GM19099 (cell line): Measurements from ENCODE around the gene OPCML.

Source experiments
- POLR2A ChIP-seq: IDR thresholded peaks from 3 replicates; pipeline ENCODE4 v1.6.1; 2011; ENCODE audit warnings: low read depth; ENCODE audit not compliant: insufficient read length; ENCODE audit errors: extremely low read depth

OPCML gene

GRCh38 chr11:133549826-133550225, 17.5 kb upstream of the OPCML start:
- TF ChIP-seq POLR2A = no peak

GRCh38 chr11:133548641-133549040, 16.3 kb upstream of the OPCML start:
- no peak for TF ChIP-seq POLR2A

DNA sequence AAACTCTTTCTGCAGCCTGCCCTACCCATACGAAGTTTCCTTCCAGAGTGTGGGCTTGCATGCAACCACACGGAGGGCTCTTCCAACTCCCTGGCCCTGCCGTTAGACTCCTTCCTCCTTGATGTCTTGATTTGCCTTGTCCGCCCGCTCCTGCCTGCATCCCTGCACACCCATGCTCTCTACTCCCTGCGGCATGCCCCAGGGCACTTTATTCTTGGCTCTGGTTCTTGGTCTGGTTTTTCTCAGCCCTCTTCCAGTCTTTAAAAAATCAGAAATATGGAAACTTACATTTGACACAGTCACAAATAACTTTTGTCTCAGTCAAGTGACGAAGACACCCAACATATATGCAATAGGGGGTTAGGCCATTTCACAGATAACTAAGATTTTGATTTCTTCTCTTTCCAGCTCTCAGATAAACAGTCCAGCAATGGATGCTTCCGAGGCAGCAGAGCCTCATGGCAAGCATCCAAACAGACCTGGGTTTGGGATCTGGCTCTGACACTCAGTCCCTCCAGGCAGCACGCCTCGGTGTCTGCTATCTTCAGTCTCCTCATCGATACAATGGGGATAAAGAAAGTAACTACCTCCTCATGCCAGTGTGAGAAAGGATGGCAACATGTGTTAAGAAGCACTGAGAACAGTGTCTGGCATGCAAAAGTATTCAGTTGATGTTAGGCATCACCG, 15.7 kb upstream of the OPCML start:
- no peak for TF ChIP-seq POLR2A

- TF ChIP-seq POLR2A = no peak
Measured at GRCh38 chr11:133545199-133545803, 13.0 kb upstream of the OPCML start.

DNA sequence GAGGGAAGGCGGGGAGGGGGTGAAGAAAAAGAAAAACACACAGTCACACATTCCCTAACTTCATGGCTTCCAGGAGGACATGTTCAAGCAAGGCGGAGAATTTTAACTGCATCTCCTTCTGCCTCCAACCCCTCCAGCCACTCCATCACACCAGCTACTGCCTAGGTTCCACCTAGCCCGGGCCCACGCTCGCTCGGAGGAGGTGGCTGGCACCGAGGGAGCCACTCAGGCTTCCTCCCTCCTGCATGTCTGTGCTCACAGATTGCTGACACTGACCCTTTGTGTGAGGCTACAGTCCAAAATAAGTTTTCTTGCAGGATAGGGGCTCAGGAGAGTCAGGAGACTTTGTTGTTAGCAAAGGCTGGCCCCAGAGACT, 9.4 kb upstream of the OPCML start:
- TF ChIP-seq POLR2A = no peak

GRCh38 chr11:133541021-133541719, 8.9 kb upstream of the OPCML start:
- TF ChIP-seq POLR2A = no peak

GRCh38 chr11:133536198-133536597, 3.9 kb upstream of the OPCML start:
- no peak for TF ChIP-seq POLR2A

DNA sequence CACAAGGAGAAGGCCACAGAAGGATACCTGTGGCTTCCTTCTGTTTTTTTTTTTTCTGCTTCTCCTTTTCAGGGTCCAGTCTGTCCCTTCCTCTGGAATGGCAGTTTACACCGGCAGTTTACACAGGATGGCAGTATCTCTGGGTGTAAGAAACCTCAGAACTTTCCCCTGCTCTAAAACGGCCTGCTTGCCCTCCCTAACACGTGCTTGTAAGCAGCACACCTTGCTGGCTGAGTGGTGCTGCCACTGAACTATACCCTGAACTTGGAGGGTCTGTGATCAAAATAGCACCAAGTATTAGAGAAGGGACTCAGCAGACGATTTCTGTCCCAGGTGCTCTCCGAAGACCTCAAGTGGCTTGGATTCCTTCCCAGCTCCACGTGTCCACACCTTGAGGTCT, 904 bp upstream of the OPCML start:
- no peak for TF ChIP-seq POLR2A

DNA sequence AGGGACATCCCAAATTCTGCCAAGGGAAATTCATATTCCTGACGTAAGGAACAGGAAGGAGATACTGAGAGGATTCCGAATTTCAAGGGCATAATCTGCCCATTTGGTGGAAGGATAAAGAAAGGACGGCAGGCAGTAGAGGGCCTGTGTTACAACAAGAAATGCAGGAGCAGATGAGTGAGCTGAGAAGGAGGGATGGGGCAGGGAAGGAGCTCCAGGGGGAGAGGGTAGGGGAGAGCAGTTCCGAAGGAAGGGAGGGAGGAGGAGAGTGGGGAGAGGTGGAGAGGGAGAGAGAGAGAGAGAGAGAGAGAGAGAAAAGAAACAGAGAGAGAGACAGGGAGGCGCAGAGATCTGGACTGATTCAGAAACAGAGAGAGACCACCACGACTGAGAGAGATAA, 843 bp downstream of the OPCML start:
- no peak for TF ChIP-seq POLR2A

DNA sequence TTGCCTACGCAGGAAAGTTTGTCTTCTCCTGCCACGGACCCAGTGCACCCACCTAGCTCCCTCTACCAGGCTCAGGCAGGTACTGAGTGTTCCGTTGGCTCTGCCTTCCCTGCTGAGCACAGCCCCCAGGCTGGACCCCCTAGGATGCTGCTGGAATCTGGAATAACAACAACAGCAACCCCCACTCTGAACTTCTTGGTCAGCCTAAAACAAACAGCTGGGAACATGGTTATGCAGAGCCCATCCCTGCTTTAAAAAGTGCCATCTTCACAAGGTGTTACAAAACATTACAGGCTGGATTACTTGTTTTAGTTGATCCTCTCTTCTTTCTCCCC, 1.8 kb downstream of the OPCML start:
- no peak for TF ChIP-seq POLR2A

GRCh38 chr11:133529807-133530500, 2.3 kb downstream of the OPCML start:
- no peak for TF ChIP-seq POLR2A

DNA sequence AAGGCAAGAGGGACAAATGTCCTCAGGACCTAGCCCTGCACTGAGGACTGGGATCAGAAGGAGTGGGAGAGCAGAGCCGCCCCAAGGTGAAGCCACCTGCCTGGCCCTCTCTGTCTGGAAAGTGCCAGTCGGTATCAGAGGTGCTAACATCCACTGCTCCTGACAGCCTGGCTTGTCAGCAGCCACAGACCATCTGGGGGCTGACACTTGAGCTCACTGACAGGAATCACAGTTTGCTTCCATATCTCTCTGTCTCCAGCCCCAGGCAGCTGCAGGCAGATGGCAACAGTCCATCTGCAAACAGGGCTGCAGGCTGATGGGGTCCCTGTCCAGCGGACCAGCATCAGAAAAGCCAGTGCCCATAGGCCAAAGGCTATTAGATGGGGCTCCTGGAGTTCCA, 5.5 kb downstream of the OPCML start:
- no peak for TF ChIP-seq POLR2A

DNA sequence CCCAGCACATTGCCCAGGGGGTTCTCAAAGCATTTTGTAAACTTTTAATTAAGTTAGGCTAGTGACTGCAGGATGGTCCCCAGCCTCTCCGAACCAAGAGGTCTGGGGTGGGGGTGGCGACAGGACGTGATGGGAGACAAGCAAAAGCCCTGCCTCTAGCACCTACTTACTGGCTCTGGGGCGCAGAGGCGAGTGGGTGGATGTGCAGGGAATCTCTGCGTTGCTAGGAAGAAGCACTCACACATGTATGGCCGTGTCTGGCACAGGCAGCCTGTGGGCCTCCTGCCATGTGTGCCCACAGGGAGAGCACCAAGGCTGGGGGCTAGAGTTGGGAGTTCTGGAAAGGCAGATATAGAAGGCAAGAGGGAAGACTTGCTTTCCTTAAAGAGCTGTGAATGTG, 6.3 kb downstream of the OPCML start:
- TF ChIP-seq POLR2A = no peak

DNA sequence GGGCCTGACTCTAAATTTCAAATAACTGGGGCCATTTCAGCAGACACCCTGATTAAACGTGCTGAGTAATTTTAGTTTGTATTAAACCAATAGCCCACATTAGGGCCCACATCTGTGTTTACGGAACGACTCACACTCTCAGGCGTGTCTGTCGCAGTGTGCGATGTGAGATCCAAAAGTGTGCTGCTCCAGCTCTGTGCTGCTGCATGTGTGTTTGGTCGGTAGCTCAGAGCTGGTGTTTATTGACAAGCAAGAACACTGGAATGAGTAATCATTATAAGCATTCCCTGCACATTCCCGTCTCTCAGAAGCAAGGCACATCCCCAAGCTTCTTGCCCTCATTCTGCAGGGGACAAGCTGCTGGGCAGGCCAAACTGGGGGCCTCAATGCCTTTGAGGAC, 7.8 kb downstream of the OPCML start:
- TF ChIP-seq POLR2A = no peak

DNA sequence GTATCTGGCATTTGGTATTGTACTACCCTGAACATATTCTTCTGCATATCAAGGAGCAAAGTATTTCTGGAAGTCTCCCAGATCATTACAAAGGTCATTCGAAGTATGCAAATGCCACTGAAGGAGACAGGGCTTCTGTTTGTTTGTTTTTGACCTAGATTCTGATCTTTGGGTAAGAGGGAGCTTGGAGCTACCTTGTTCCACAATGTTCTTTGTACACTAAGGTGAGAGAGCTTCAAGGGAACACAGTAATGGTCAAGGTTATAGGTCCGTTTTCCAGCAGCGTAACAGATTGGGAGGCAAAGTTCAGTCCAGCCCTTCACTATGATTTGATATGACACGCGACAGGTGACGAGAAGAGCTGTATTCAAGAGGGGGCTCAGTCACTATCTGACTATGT, 10.0 kb downstream of the OPCML start:
- no peak for TF ChIP-seq POLR2A

- TF ChIP-seq POLR2A = no peak
Measured at GRCh38 chr11:133521502-133521901, 10.8 kb downstream of the OPCML start.
